SJSA1 (cell line): ENCODE results near the gene DLX6. TPM values are rescaled to one million over a fixed set of nuclear protein-coding genes. Genes with fewer than 3 reads are reported as not detected.

Experiments used
- DNase-seq, 2 experiments: peaks; one replicate each; pipeline ENCODE4 v3.0.0-alpha.2; 2015 to 2020; ENCODE audit warnings: low spot score in 2 of 2, low read depth in 1 of 2
- H3K27ac ChIP-seq: fragments of 250-450 bp; sonication (Bioruptor Pico); 2 replicates; pipeline ENCODE4 v1.5.1; 2020; ENCODE audit warnings: mild to moderate bottlenecking, moderate library complexity
- H3K27me3 ChIP-seq: fragments of 250-450 bp; sonication (Bioruptor Pico); replicated peaks from 2 replicates; pipeline ENCODE4 v1.5.1; 2020; ENCODE audit warnings: mild to moderate bottlenecking, moderate library complexity
- H3K36me3 ChIP-seq: fragments of 250-450 bp; sonication (Bioruptor Pico); 2 replicates; pipeline ENCODE4 v1.5.1; 2020; ENCODE audit warnings: mild to moderate bottlenecking
- H3K4me1 ChIP-seq: fragments of 250-450 bp; sonication (Bioruptor Pico); replicated peaks from 2 replicates; pipeline ENCODE4 v1.6.1; 2021; ENCODE audit warnings: mild to moderate bottlenecking
- H3K4me3 ChIP-seq: fragments of 250-450 bp; sonication (Bioruptor Pico); 2 replicates; pipeline ENCODE4 v1.5.1; 2020; ENCODE audit warnings: mild to moderate bottlenecking
- H3K9me3 ChIP-seq: fragments of 250-450 bp; sonication (Bioruptor Pico); replicated peaks from 2 replicates; pipeline ENCODE4 v1.5.1; 2020; ENCODE audit warnings: mild to moderate bottlenecking
- total RNA-seq: library from RNA; depleted of rRNA; stranded (reverse); fragments of >200 nt; shearing (Covaris generic); gene quantifications from 2 replicates; pipeline ENCODE4 v1.2.3, GENCODE V29; 2014

DLX6 gene
- total RNA-seq, 1 experiment from 2014 or later: 3.3 TPM

- H3K4me1 ChIP-seq: 0 out of 2 replicates have a peak, but pooled peaks cover 8% of the 10 kb centered on the region
- DNase-seq: no peak
- H3K27ac ChIP-seq: no peak overlapping the region
- no peak overlapping the region for H3K4me3 ChIP-seq
- H3K36me3 ChIP-seq: peaks cover 4% of the 10 kb centered on the region; the same call in 1 of the 2 replicates
- no peaks in the 10 kb centered on the region for H3K9me3 ChIP-seq
- H3K27me3 ChIP-seq: no peaks in the 10 kb centered on the region
Measured at GRCh38 chr7:97001221-97001620, 4.1 kb upstream of the DLX6 start.

GRCh38 chr7:97001656-97002554 lies 3.4 kb upstream of the DLX6 start:
- no peak for DNase-seq
- Histone ChIP-seq H3K36me3 (peaks cover 4% of the 10 kb centered on the region; the same call in 1 of the 2 replicates), H3K4me1 (peaks cover 13% of the 10 kb centered on the region), H3K4me3 (no peak overlapping the region), H3K27me3 (no peaks in the 10 kb centered on the region), H3K27ac (no peak overlapping the region), H3K9me3 (no peaks in the 10 kb centered on the region)

DNA sequence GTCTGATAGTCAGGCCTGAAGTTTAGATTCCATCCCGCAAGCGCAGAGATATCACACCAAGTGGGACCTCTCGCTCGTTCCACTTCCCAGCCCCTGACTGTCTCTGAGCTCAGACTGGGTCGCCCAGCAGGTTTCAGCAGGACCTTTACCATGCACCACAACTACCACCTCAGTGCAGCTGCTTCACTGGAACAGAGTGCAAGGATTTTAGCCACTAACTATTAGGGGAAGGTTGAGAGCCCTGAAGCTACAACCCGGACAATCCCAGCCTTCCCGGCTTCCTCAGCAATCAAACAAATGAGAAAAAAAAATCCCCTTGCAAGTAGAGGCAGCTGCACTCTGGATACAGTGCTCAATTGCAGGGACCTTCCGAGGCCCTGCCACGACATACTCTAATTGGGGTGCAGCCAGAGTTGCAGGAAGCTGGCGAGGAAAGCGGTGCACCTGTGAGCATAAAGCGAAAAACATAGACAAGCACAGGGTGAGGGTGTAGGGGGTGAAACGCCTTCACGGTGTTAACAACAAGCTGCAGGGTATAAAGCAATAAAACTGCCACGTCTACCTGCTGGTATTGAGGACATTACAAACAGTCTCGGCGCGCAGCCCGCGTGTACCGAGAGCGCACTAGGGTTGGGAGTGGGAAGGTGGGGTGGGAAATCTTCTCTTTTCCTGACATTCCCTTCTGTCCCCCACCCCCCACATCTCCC lies 2.6 kb upstream of the DLX6 start:
- DNase-seq: no peak
- Histone ChIP-seq H3K4me1 (peaks cover 19% of the 10 kb centered on the region), H3K27ac (no peak overlapping the region), H3K36me3 (peaks cover 11% of the 10 kb centered on the region), H3K4me3 (no peak overlapping the region), H3K27me3 (no peaks in the 10 kb centered on the region), H3K9me3 (no peaks in the 10 kb centered on the region)

GRCh38 chr7:97003262-97004246 lies 1.8 kb upstream of the DLX6 start:
- no peak overlapping the region for H3K4me3 ChIP-seq
- peaks cover 19% of the 10 kb centered on the region for H3K4me1 ChIP-seq
- peaks cover 18% of the 10 kb centered on the region for H3K36me3 ChIP-seq
- no peak overlapping the region for H3K27ac ChIP-seq
- no peak for DNase-seq
- no peaks in the 10 kb centered on the region for H3K9me3 ChIP-seq
- H3K27me3 ChIP-seq: no peaks in the 10 kb centered on the region

- H3K27me3 ChIP-seq: no peaks in the 10 kb centered on the region
- H3K4me3 ChIP-seq: peak overlapping the region; percentile 76
Measured at GRCh38 chr7:97004247-97005182, 838 bp upstream of the DLX6 start.

GRCh38 chr7:97006055-97006815 lies 882 bp downstream of the DLX6 start:
- H3K36me3 ChIP-seq: peaks cover 36% of the 10 kb centered on the region
- peak overlapping the region; percentile 76 for H3K4me3 ChIP-seq
- no peaks in the 10 kb centered on the region for H3K27me3 ChIP-seq
- H3K4me1 ChIP-seq: peaks cover 19% of the 10 kb centered on the region
- H3K27ac ChIP-seq: peak overlapping the region; percentile 93
- no peaks in the 10 kb centered on the region for H3K9me3 ChIP-seq
- peak; percentile 76 to 83 for DNase-seq

More at GRCh38 chr7:97004247-97005182, 838 bp upstream of the DLX6 start:
- no peaks in the 10 kb centered on the region for H3K9me3 ChIP-seq
- no peak for DNase-seq
- H3K27ac ChIP-seq: peak overlapping the region; percentile 48
- peaks cover 19% of the 10 kb centered on the region for H3K4me1 ChIP-seq
- H3K36me3 ChIP-seq: peaks cover 26% of the 10 kb centered on the region

GRCh38 chr7:97006816-97007582 lies 1.6 kb downstream of the DLX6 start:
- Histone ChIP-seq H3K4me1 (peaks cover 19% of the 10 kb centered on the region), H3K27ac (peak overlapping the region; percentile 93), H3K4me3 (peak overlapping the region; percentile 76), H3K9me3 (no peaks in the 10 kb centered on the region), H3K27me3 (no peaks in the 10 kb centered on the region), H3K36me3 (peaks cover 36% of the 10 kb centered on the region)
- DNase-seq: no peak

- Histone ChIP-seq H3K27me3 (no peaks in the 10 kb centered on the region), H3K27ac (no peak overlapping the region), H3K9me3 (no peaks in the 10 kb centered on the region), H3K36me3 (peaks cover 36% of the 10 kb centered on the region), H3K4me1 (peaks cover 19% of the 10 kb centered on the region), H3K4me3 (no peak overlapping the region; the same call in 1 of the 2 replicates)
- DNase-seq: no peak
Measured at GRCh38 chr7:97007583-97007861, 2.2 kb downstream of the DLX6 start.

- Histone ChIP-seq H3K27me3 (no peaks in the 10 kb centered on the region), H3K36me3 (peaks cover 36% of the 10 kb centered on the region), H3K4me1 (peaks cover 19% of the 10 kb centered on the region), H3K9me3 (no peaks in the 10 kb centered on the region), H3K27ac (no peak overlapping the region), H3K4me3 (no peak overlapping the region)
- no peak for DNase-seq
Measured at GRCh38 chr7:97008275-97008917, 3.0 kb downstream of the DLX6 start.

- Histone ChIP-seq H3K4me1 (peaks cover 22% of the 10 kb centered on the region), H3K27ac (no peak overlapping the region), H3K4me3 (no peak overlapping the region), H3K36me3 (peaks cover 32% of the 10 kb centered on the region), H3K27me3 (no peaks in the 10 kb centered on the region), H3K9me3 (no peaks in the 10 kb centered on the region)
- DNase-seq: no peak
Measured at GRCh38 chr7:97009753-97010732, 4.7 kb downstream of the DLX6 start.
